OCI-LY7 (cell line): Measurements from ENCODE around the gene CAPN13. TPM values are rescaled to one million over a fixed set of nuclear protein-coding genes. Genes with fewer than 3 reads are reported as not detected.

Source experiments
- BruUV-seq: library from RNA; stranded (reverse); fragments of 400-500 nt; replicated peaks from 2 replicates; lab custom pipeline; 2021; lab: Mats Ljungman, UMichigan
- CTCF ChIA-PET: fragments of 300-600 bp; sonication (Branson Sonifier 250); formaldehyde crosslinking; loops from one replicate; lab custom pipeline; 2022; ENCODE audit warnings: antibody characterized with exemption; ENCODE audit not compliant: unreplicated experiment; lab: Charles Lee
- POLR2A ChIA-PET: fragments of 300-600 bp; sonication (Branson Sonifier 250); formaldehyde crosslinking; loops from one replicate; lab custom pipeline; 2022; ENCODE audit warnings: antibody characterized with exemption; lab: Charles Lee
- DNase-seq: peaks from one replicate; pipeline ENCODE4 v3.0.0-alpha.2; 2015; ENCODE audit warnings: low spot score
- H2AFZ ChIP-seq: fragments of 200-600 bp; sonication (generic), shearing (Covaris generic); 2 replicates; pipeline ENCODE4 v1.6.1; 2014; ENCODE audit warnings: mild to moderate bottlenecking, antibody characterized with exemption, low read length, moderate library complexity
- H3K27ac ChIP-seq: fragments of 200-600 bp; sonication (generic); 2 replicates; pipeline ENCODE4 v1.5.1; 2014; ENCODE audit warnings: mixed run types, low read depth, mild to moderate bottlenecking, moderate library complexity, low read length, inconsistent platforms; ENCODE audit not compliant: poor library complexity, severe bottlenecking
- H3K36me3 ChIP-seq: fragments of 200-600 bp; sonication (generic); 2 replicates; pipeline ENCODE4 v1.6.1; 2014; ENCODE audit warnings: mild to moderate bottlenecking, antibody characterized with exemption, low read length, moderate library complexity, mixed read lengths; ENCODE audit not compliant: insufficient read depth
- H3K4me1 ChIP-seq: fragments of 200-600 bp; sonication (generic); 2 replicates; pipeline ENCODE4 v1.5.1; 2014; ENCODE audit warnings: mild to moderate bottlenecking, low read length; ENCODE audit not compliant: insufficient read depth, poor library complexity, severe bottlenecking
- H3K4me2 ChIP-seq: fragments of 200-600 bp; sonication (generic); 2 replicates; pipeline ENCODE4 v1.6.1; 2014; ENCODE audit warnings: mild to moderate bottlenecking, low read length
- H3K4me3 ChIP-seq: fragments of 200-600 bp; sonication (generic); 2 replicates; pipeline ENCODE4 v1.5.1; 2014; ENCODE audit warnings: mild to moderate bottlenecking, low read depth, low read length; ENCODE audit not compliant: poor library complexity, severe bottlenecking
- H3K79me2 ChIP-seq: fragments of 200-600 bp; sonication (generic); 2 replicates; pipeline ENCODE4 v1.6.1; 2016; ENCODE audit warnings: low read depth, mild to moderate bottlenecking, low read length, moderate library complexity, mixed read lengths; ENCODE audit not compliant: insufficient read depth
- H3K9me2 ChIP-seq: fragments of 200-600 bp; sonication (generic); 2 replicates; pipeline ENCODE4 v1.6.1; 2016; ENCODE audit warnings: mild to moderate bottlenecking, low read length, mixed read lengths; ENCODE audit not compliant: insufficient read depth
- H3K9me3 ChIP-seq: fragments of 200-600 bp; sonication (generic); 2 replicates; pipeline ENCODE4 v1.6.1; 2014; ENCODE audit warnings: mild to moderate bottlenecking, mixed run types, low read length, mixed read lengths
- H4K20me1 ChIP-seq: fragments of 200-600 bp; sonication (generic); 2 replicates; pipeline ENCODE4 v1.6.1; 2014; ENCODE audit warnings: mild to moderate bottlenecking, antibody characterized with exemption, low read length, moderate library complexity, mixed read lengths; ENCODE audit not compliant: insufficient read depth
- EZH2phosphoT487 ChIP-seq: fragments of 200-600 bp; sonication (generic); IDR thresholded peaks from 2 replicates; pipeline ENCODE4 v1.6.1; 2018; ENCODE audit warnings: low read depth, borderline replicate concordance, mild to moderate bottlenecking, mixed run types, antibody characterized with exemption, low read length, moderate library complexity, mixed read lengths
- intact Hi-C: fragments of 100-400 bp; cut with micrococcal nuclease; formaldehyde crosslinking; loops from one replicate; pipeline ENCODE4 v1.10.0; 2022; ENCODE audit not compliant: unreplicated experiment
- total RNA-seq, 2 experiments: library from RNA; depleted of rRNA in 1 of 2; stranded (reverse); fragments of >200 nt in 1 of 2; shearing (Covaris generic) in 1 of 2; gene quantifications; 2 replicates each; pipeline ENCODE4 v1.2.3, GENCODE V29; 2014 to 2022
- TF ChIP-seq, protein P1 (sequence below): fragments of 200-600 bp; sonication (generic); conservative IDR thresholded peaks from 2 replicates; pipeline ENCODE4 v1.5.1; 2014; ENCODE audit warnings: mild to moderate bottlenecking, antibody characterized with exemption, low read length, moderate library complexity, mixed read lengths

CAPN13 gene
- total RNA-seq, 2 experiments from 2014 or later: 0.13 TPM; not detected in 1

DNA sequence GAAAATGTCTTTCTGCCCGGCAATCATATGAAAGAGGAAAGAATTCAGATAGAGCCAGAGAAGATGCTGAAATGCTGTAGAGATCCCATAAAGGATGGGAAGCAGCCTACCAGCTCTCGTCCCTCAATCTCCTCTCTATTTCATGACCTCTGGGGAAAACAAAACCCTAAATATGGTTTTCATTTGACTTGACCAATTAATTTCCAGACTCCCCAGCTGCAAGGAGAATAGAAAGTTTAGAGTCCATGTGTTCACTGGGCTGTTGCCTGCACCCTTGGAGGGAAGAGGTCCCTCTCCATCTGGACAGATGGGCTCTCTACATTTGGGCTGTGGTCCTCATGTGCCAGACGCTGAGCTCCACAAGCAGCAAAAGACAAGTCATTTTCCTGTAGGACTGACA is 40.6 kb downstream of the CAPN13 start:
- Histone ChIP-seq H2AFZ (no peak overlapping the region), H3K9me2 (no peaks in the 10 kb centered on the region), H3K36me3 (no peaks in the 10 kb centered on the region), H3K9me3 (no peaks in the 10 kb centered on the region), H4K20me1 (no peaks in the 10 kb centered on the region), H3K4me3 (no peak overlapping the region), H3K4me2 (no peak overlapping the region), H3K4me1 (peaks cover 6% of the 10 kb centered on the region), H3K79me2 (no peaks in the 10 kb centered on the region), H3K27ac (no peak overlapping the region)
- BruUV-seq: no TSS peak
- ChIA-PET POLR2A (interaction anchor here (0.5 to 0.8 kb wide), 2 partner anchors 15 to 58 kb away, joined by 3 to 6 read pairs; no protein-coding TSS in a partner anchor), CTCF (no interaction called here)
- TF ChIP-seq, protein P1, sequence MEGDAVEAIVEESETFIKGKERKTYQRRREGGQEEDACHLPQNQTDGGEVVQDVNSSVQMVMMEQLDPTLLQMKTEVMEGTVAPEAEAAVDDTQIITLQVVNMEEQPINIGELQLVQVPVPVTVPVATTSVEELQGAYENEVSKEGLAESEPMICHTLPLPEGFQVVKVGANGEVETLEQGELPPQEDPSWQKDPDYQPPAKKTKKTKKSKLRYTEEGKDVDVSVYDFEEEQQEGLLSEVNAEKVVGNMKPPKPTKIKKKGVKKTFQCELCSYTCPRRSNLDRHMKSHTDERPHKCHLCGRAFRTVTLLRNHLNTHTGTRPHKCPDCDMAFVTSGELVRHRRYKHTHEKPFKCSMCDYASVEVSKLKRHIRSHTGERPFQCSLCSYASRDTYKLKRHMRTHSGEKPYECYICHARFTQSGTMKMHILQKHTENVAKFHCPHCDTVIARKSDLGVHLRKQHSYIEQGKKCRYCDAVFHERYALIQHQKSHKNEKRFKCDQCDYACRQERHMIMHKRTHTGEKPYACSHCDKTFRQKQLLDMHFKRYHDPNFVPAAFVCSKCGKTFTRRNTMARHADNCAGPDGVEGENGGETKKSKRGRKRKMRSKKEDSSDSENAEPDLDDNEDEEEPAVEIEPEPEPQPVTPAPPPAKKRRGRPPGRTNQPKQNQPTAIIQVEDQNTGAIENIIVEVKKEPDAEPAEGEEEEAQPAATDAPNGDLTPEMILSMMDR: no peak
- TF ChIP-seq EZH2phosphoT487: no peak
- DNase-seq: no peak
- intact Hi-C loops: no loop called here

DNA sequence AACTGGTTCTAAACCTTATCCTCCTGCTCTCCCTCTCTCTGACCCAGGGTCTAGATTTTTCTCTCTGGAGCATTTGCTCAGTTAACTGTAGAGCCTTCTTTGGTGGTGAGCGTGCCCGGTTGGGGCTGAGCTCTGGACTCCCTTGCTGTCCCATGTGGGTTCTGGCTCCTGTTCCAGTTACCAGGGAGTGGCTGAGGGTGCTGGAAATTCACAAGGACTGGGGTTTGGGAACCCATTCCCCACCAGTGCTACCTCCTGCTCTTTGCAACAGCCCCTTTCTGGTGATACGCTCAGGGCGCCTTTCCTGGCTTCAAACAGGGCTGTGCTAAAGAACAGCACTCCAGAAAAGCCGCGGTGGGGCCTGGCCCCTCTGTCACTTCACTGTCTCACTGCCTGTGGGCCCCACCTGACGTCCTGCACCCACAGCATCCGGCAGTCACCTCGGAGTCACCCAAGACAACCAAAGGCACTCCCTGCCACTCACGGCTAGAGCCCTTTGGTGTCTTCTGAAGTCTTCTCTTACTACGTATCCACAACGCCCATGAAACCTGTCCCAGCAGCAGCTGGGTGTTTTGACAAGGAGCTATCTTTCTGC is 41.3 kb downstream of the CAPN13 start:
- TF ChIP-seq, protein P1: no peak
- no peak for TF ChIP-seq EZH2phosphoT487
- Histone ChIP-seq H3K4me1 (peaks cover 6% of the 10 kb centered on the region), H3K4me3 (no peak overlapping the region), H3K79me2 (no peaks in the 10 kb centered on the region), H3K9me3 (no peaks in the 10 kb centered on the region), H4K20me1 (no peaks in the 10 kb centered on the region), H3K4me2 (no peak overlapping the region), H3K9me2 (no peaks in the 10 kb centered on the region), H3K36me3 (no peaks in the 10 kb centered on the region), H3K27ac (no peak overlapping the region), H2AFZ (no peak overlapping the region)
- intact Hi-C loops: no loop called here
- CTCF ChIA-PET: no interaction called here
- POLR2A ChIA-PET: interaction anchor here (0.5 to 0.8 kb wide), 2 partner anchors 15 to 59 kb away, joined by 3 to 6 read pairs; no protein-coding TSS in a partner anchor
- DNase-seq: no peak
- no TSS peak for BruUV-seq

DNA sequence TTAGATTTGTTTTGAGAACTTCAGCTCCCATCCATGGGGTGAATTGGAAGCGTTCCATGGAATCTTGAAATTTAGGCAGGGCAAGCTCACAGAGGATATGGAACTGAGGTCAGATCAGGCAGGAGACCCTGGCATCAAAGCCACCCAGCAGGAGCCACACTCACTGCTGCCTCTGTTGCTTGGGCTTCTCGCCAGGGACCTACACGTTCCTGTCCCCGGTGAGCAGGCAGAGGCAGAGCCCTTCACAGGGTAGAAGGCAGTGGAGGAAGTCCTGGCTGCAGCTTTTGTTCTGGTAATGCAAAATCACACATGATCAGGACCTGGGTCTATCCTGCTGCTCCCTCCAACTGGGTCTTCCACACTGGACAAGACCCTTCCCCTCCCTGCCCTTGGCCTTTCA is 42.1 kb downstream of the CAPN13 start:
- POLR2A ChIA-PET: interaction anchor here (0.5 to 0.6 kb wide), 2 partner anchors 355 to 365 kb away, joined by 3 read pairs; no protein-coding TSS in a partner anchor
- CTCF ChIA-PET: no interaction called here
- no peaks in the 10 kb centered on the region for H3K9me2 ChIP-seq
- DNase-seq: no peak
- no peak overlapping the region for H3K4me2 ChIP-seq
- no peaks in the 10 kb centered on the region for H3K79me2 ChIP-seq
- no peaks in the 10 kb centered on the region for H3K36me3 ChIP-seq
- intact Hi-C loops: no loop called here
- no TSS peak for BruUV-seq
- no peaks in the 10 kb centered on the region for H4K20me1 ChIP-seq
- H3K9me3 ChIP-seq: no peaks in the 10 kb centered on the region
- no peak overlapping the region for H2AFZ ChIP-seq
- peaks cover 6% of the 10 kb centered on the region for H3K4me1 ChIP-seq
- TF ChIP-seq, protein P1: no peak
- no peak overlapping the region for H3K4me3 ChIP-seq
- no peak overlapping the region for H3K27ac ChIP-seq
